Measurements from ENCODE around the gene SLC4A9.
"Not testable (repeated sequence)": the region's sequence is repeated elsewhere in the genome, so short reads cannot be mapped to it uniquely, and the experiment has no call there.

SLC4A9 gene

DNA sequence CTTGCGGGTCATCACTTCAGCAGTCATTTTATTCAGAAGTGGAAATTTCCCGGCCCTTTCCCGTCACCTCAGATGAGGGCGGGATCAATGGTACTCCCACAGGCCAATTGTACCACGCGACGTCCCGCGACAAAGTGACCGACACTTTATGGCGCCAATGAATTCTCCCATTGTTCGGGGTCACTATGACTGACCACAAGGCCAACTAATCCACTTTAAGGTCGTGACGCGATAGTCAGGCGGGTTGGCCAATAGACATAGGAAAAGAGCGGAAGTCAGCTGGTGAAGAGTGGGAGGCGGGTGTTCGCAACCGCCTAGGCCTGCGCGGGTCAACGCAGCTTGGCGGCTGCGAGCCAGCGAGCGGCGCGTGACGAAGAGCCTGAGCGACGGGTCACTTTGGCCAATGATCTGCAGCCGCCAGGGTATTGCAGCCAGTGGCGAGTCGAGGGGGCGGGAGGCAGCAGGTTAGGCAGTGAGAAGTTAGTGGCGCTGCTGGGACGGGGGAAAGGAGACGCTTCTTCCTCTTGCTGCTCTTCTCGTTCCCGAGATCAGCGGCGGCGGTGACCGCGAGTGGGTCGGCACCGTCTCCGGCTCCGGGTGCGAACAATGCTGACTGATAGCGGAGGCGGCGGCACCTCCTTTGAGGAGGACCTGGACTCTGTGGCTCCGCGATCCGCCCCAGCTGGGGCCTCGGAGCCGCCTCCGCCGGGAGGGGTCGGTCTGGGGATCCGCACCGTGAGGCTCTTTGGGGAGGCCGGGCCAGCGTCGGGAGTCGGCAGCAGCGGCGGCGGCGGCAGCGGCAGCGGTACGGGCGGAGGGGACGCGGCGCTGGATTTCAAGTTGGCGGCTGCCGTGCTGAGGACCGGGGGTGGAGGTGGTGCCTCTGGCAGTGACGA is 41.6 kb downstream of the SLC4A9 start, which contains the start of gene ANKHD1:
ANKHD1 (plus strand) TSS at position 472 of the 896 bp plus-strand sequence; CDS start at position 607, 135 bp downstream.
- DNase-seq (ENCODE audit: low read depth), result peak; percentile 100

- DNase-seq (ENCODE audit: low read depth), result peak; percentile 65
Observed at GRCh38 chr5:140402258-140403074, 42.5 kb downstream of the SLC4A9 start.

DNA sequence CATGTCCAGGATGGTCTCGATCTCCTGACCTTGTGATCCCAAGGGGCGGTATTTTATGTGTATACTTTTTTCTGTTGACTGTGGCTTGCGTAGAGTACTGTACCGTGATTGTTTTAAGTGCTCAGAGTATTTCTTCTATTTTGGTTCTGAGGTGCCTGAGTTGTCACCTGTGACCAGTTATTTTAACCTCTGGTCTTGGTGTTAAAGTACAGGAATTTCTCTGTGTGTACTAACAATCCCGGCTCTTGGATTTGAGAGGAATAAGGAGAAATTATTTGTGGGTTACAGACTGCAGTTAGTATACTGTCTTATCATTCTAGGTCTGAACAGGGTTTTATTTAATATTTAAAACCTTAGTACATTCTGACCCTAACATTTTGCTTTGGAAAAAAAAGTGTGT is 43.6 kb downstream of the SLC4A9 start:
- no peak for DNase-seq (ENCODE audit: low read depth)

DNA sequence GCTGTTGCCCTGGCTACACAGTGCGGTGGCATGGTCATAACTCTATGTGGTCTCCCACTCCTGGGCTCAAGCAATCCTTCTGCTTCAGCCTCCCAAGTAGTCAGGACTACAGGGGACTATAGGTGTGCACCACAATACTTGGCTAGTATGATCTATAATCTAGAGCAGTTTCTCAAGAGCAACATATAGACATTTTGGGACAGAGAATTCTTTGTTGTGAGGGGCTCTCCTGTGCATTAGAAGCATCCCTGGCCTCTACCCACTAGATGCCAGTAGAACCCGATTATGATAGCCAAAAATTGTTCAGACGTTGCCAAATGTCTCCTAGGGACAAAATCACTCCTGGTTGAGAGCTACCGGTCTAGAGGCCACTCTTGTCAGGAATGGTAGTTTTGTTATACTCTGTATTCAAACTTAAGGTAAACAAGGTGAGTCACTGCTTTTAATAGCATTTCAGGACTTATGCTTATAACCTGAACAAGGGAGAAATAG is 48.8 kb downstream of the SLC4A9 start:
- peak; percentile 25 for DNase-seq (ENCODE audit: low read depth)

- no peak for DNase-seq (ENCODE audit: low read depth)
Observed at GRCh38 chr5:140413230-140413629, 53.2 kb downstream of the SLC4A9 start.

GRCh38 chr5:140417235-140417634 is 57.2 kb downstream of the SLC4A9 start:
- DNase-seq (ENCODE audit: low read depth), result no peak

GRCh38 chr5:140418862-140419520 is 59.0 kb downstream of the SLC4A9 start:
- DNase-seq (ENCODE audit: low read depth), result no peak

DNA sequence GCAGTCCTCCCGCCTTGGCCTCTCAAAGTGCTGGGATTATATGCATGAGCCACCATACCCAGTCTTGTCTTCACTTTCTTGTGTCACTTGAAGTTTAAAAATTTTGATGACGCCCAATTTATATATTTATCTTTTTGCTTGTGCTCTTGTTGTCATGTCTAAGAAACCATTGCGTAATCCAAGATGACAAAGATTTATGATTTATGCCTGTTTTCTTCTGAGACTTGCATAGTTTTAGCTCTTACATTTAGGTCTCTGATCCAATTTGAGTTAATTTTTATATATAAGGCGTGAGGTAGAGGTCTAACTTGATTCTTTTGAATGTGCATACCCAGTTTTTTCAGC is 60.2 kb downstream of the SLC4A9 start:
- DNase-seq (ENCODE audit: low read depth), result no peak

DNA sequence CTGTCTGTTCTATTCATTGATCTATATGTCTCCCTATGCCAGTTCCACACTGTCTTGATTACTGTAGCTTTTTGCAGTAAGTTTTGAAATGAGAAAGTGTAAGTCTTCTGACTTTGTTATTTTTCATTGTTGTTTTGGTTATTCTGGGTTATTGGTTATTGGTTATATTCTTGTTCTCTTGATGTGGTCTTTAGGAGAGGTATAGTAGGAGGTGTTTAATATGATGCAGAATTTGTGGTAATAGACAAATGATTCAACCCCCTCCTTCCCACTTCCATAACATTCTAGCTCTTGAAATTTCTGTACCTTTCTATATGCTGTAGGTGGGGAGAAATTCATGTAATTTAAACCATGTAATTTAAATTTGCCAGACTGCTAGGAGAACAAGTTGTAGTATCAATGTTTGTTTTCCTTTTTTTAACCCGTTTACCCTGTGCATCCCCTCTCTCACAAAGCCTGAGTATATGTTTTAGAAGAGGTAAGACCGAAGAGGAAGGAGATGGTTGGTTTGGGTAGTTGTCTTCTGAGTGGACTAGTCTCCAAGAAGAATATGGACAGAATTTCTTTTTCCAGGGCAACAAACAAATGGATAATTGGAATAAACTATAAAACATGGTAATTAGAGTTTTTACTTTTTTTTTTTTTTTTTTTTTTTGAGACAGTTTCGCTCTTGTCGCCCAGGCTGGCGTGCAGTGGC is 60.8 kb downstream of the SLC4A9 start:
- no peak for DNase-seq (ENCODE audit: low read depth)

DNA sequence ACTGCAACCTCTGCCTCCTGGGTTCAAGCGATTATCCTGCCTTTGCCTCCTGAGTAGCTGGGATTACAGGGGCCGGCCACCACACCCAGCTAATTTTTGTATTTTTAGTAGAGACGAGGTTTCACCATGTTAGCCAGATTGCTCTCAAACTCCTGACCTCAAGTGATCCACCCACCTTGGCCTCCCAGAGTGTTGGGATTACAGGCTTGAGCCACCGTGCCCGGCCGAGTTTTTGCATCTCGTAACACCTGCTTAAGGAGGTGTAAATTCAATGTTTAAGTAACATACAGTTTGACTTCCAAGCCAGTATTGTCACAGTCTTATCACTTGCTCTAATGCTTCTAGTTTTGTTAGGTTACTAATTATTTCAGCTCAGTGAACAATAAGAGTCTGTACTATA is 61.4 kb downstream of the SLC4A9 start:
- DNase-seq (ENCODE audit: low read depth), result not testable (repeated sequence)

DNA sequence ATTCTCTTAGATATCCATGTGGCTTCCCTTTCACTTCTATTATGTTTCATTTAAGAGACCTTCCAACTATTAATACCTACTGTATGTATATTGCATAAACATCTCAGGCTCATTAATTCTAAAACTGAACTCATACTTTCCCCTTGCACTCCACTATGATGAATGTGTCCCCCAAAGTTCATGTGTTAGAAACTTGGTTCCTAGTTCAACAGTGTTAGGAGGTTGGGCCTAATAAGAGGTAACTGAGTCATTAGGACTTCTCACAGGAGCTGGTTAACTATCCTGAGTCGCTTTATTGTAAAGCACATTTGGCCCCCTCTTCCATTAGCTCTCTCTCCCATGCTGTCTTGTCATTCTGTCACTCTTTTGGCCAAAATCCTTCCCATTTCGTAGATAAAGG is 63.6 kb downstream of the SLC4A9 start:
- DNase-seq (ENCODE audit: low read depth), result no peak

DNA sequence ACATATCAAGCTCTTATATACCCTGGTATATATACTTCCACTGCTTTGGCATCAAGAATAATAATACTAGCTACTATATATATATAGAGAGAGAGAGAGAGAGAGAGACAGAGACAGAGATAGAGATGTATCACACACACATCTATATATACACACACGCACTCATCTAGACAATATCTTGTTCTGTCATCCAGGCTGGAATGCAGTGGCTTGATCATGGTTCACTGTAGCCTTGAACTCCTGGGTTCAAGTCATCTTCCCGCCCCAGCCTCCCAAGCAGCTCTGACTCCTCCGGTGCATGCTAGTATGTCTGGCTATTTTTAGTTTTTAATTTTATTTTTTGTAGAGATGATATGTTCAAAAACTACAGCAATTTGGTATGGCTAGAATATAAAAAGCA is 64.1 kb downstream of the SLC4A9 start:
- DNase-seq (ENCODE audit: low read depth), result no peak
